T-helper 2 cell treated with Interferon-gamma antibody and Interleukin-4, amounts not matched to agents 5 μg/mL and 100 μg/mL, for 36 hours (primary cell): ENCODE results near the gene ATP2B1.

ENCODE experiments used
- DNase-seq: peaks from one replicate; pipeline ENCODE4 v3.0.0; 2021; ENCODE audit warnings: low spot score
- H3K27ac Mint-ChIP-seq: one replicate; pipeline ENCODE4 v1.8.0; 2021; ENCODE audit warnings: mild to moderate bottlenecking, mixed read lengths
- H3K27me3 Mint-ChIP-seq: one replicate; pipeline ENCODE4 v1.8.0; 2021; ENCODE audit warnings: low read depth, mixed read lengths
- H3K36me3 Mint-ChIP-seq: one replicate; pipeline ENCODE4 v1.8.0; 2021; ENCODE audit warnings: low read depth, mixed read lengths
- H3K4me1 Mint-ChIP-seq: one replicate; pipeline ENCODE4 v1.8.0; 2021; ENCODE audit warnings: low read depth, mixed read lengths
- H3K4me3 Mint-ChIP-seq: one replicate; pipeline ENCODE4 v1.8.0; 2022; ENCODE audit warnings: mild to moderate bottlenecking, moderate library complexity, mixed read lengths
- H3K9me3 Mint-ChIP-seq: one replicate; pipeline ENCODE4 v1.8.0; 2021; ENCODE audit warnings: mixed read lengths

The ATP2B1 gene

DNA sequence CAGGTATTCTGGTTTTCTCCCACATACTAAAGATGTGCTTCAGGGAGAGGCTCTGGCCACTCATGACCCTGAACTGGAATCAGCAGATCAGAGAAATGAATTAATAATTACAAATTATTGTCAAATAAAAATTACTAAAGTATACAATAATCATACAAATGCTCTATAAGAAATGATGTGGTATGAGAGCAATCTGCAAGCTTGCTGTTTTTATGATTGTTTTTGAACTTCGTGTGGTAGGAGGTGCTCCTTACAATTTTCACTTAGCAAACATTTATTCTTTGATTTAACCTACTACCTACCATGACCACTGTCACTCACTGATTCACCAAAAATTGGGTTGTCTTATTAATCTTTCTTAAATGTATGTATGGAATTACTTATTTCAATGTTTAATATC lies 16.2 kb downstream of the ATP2B1 start:
- no peaks in the 10 kb centered on the region for H3K9me3 Mint-ChIP-seq
- no peaks in the 10 kb centered on the region for H3K27me3 Mint-ChIP-seq
- no peaks in the 10 kb centered on the region for H3K36me3 Mint-ChIP-seq
- DNase-seq = no peak
- H3K4me1 Mint-ChIP-seq = peaks cover 2% of the 10 kb centered on the region
- H3K27ac Mint-ChIP-seq = no peak overlapping the region
- H3K4me3 Mint-ChIP-seq = no peak overlapping the region

DNA sequence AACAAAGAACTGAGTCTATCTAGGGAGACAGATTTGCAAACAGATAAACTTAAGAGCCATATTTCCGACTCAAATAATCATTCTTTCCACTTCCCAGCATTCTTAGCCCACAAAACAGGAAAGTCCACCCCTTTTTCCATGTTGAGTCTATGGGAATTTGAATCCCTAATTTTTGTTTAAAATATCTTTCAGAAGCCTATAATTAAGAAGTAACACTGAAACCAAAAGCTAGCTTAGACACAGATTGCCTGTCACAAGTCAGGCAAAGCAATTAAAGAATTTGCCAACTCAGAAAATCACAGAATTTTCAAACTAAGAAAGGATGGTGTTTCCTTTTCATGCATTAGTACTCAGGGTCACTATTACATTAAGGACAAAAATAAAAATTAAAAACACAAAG lies 17.0 kb downstream of the ATP2B1 start:
- no peak for DNase-seq
- no peaks in the 10 kb centered on the region for H3K9me3 Mint-ChIP-seq
- no peak overlapping the region for H3K4me3 Mint-ChIP-seq
- no peaks in the 10 kb centered on the region for H3K36me3 Mint-ChIP-seq
- H3K27ac Mint-ChIP-seq = no peak overlapping the region
- H3K4me1 Mint-ChIP-seq = peaks cover 2% of the 10 kb centered on the region
- H3K27me3 Mint-ChIP-seq = no peaks in the 10 kb centered on the region

DNA sequence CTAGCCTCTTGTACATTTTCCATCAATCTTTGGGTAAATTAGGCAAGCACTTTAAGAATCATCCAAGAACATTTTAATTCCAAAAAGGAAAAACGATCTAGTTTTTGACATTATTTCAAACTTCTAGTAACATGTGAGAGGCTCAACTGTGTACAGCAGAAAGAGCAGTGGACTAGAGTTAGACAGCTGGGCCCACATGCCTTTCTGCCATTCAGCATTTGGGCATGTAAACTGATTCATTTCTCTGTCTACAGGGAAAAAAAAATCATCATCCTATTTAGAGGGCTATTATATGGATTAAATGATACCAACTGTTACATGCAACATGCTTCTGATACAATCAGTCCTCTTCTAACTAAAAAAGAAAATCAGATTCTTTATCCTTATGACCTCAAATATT lies 17.7 kb downstream of the ATP2B1 start:
- no peaks in the 10 kb centered on the region for H3K36me3 Mint-ChIP-seq
- H3K27ac Mint-ChIP-seq = no peak overlapping the region
- H3K9me3 Mint-ChIP-seq = peaks cover 2% of the 10 kb centered on the region
- no peaks in the 10 kb centered on the region for H3K27me3 Mint-ChIP-seq
- H3K4me1 Mint-ChIP-seq = peaks cover 2% of the 10 kb centered on the region
- H3K4me3 Mint-ChIP-seq = no peak overlapping the region
- DNase-seq = no peak

DNA sequence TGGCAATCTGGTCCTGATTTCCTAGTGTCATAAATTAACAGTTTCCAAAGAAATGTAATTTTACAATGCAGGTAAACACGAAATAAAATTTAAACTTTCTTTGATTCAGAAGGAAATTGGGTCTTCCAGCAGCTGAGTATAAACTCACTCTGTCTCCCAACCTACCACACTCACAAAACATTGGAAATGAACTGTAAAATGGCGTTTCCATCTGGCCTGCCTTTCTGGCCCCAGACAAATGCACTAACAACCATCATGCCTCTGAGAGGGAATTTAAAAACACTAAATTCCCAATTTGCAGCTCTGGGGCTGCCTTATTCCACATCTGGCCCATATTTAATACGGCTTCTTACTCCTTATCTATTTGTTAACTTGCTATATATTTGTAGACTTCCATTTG lies 19.3 kb downstream of the ATP2B1 start:
- H3K4me1 Mint-ChIP-seq = peaks cover 3% of the 10 kb centered on the region

DNA sequence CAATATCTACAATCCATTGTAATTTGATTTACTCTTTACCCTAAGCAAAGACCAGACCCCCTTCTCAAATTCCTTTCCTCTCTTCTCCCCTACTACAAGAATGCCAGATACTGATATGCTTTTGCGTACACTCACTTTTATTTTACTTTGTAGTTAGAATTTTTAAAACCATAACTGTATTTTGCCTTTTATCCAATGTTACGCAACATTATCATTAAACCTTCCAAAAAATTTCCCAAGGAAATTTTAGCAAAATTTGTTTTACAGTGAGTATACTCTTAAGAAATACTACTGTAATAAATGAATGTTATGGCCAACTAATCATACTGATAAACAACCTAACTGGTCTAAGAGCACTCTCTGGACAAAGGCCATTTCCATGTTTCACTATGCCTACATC lies 22.3 kb downstream of the ATP2B1 start:
- Mint-ChIP-seq H3K36me3 (no peaks in the 10 kb centered on the region), H3K27me3 (no peaks in the 10 kb centered on the region), H3K9me3 (peaks cover 19% of the 10 kb centered on the region), H3K4me1 (peaks cover 3% of the 10 kb centered on the region), H3K27ac (no peak overlapping the region), H3K4me3 (no peak overlapping the region)
- DNase-seq = no peak

More for the DNA sequence above, 19.3 kb downstream of the ATP2B1 start:
- no peak for DNase-seq
- H3K27ac Mint-ChIP-seq = no peak overlapping the region
- no peak overlapping the region for H3K4me3 Mint-ChIP-seq
- no peaks in the 10 kb centered on the region for H3K27me3 Mint-ChIP-seq
- no peaks in the 10 kb centered on the region for H3K36me3 Mint-ChIP-seq
- H3K9me3 Mint-ChIP-seq = peaks cover 2% of the 10 kb centered on the region

DNA sequence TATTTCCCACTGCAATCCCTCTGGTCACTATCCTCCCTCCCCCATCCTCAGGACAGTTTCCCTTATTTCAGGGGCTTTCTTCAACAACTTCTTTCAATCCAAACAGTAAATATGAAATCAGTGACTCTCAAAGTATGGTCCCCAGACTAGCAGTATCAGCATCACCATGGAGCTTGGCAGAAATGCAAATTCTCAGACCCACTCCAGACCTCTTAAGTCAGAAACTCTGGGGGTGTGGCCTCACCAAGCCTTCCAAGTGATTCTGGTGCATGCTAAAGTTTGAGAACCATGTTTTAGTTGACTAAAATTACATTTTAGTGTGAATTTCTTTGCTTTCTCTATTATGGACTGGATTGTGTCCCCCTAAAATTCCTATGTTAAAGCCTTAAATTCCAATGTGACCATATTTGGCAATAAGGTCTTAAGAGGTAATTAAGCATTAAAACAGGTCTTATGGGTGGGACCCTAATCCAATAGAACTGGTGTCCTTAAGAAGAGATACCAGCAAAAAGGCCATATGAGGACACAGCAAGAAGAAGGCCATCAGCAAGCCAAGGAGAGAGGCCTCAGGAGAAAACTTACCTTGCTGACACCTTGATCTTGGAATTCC lies 23.2 kb downstream of the ATP2B1 start:
- Mint-ChIP-seq H3K36me3 (peaks cover 6% of the 10 kb centered on the region), H3K4me1 (peaks cover 3% of the 10 kb centered on the region), H3K27me3 (no peaks in the 10 kb centered on the region), H3K4me3 (no peak overlapping the region), H3K9me3 (peaks cover 26% of the 10 kb centered on the region), H3K27ac (no peak overlapping the region)
- DNase-seq = no peak

DNA sequence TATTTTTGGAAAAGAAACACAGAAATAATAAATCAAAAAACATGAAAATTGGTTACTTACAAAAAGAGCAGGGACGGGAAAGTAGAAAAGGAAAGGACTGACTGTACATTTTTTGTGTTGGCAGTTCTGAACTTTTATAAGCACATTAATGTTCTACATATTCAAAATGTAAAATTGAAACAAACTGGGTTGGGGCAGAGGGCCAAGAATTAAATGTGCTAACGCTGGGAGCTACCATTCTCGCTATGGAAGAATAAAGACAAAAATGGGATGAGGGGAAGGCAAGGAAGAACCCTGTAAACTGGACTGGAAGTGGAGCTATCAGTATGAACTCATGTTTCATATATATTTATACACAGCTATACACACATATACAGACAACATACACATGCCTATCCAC lies 24.5 kb downstream of the ATP2B1 start:
- Mint-ChIP-seq H3K36me3 (peaks cover 15% of the 10 kb centered on the region), H3K4me1 (peaks cover 3% of the 10 kb centered on the region), H3K27ac (no peak overlapping the region), H3K9me3 (peaks cover 36% of the 10 kb centered on the region), H3K4me3 (no peak overlapping the region), H3K27me3 (no peaks in the 10 kb centered on the region)
- DNase-seq = no peak

DNA sequence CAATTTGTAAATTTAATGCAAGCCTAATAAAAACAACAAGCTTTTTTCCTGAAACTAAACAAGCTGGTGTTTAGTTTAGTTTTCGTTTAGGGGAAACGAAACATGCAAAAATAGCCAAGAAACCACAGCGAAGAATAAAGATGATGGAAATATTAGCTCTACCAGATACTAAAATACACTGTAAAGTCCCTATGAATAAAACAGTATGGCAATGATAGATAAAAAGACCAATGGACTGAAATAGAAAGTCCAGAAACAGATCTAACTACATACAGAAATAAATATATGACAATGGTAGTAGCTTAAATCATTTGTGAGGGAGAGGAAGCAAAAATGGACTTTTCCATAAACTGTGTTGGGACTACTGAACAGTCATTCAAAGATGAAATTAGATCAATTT lies 26.4 kb downstream of the ATP2B1 start:
- Mint-ChIP-seq H3K4me3 (no peak overlapping the region), H3K9me3 (peaks cover 36% of the 10 kb centered on the region), H3K4me1 (peaks cover 3% of the 10 kb centered on the region), H3K27me3 (no peaks in the 10 kb centered on the region), H3K27ac (no peak overlapping the region), H3K36me3 (peaks cover 15% of the 10 kb centered on the region)
- DNase-seq = no peak

DNA sequence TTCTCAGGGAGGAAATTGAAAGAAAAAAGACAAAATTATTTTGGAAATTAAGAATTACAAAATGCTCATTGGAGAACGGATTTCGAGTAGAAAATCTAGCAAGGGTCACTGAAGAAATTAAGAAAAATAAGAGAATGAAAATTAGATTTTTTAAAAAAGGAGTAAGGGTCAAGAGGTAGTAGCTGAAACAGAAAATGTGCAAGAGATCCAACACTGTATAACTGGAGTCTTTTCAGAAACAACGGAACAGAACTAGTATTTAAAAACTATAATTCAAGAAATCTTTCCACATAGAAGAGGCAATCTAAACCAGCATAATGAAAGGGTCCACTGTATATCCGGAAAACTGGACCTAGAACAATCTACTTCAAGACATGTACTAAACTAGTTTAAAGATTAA lies 28.2 kb downstream of the ATP2B1 start:
- H3K4me1 Mint-ChIP-seq = peaks cover 3% of the 10 kb centered on the region
- no peak overlapping the region for H3K4me3 Mint-ChIP-seq
- H3K9me3 Mint-ChIP-seq = peaks cover 34% of the 10 kb centered on the region
- H3K36me3 Mint-ChIP-seq = peaks cover 15% of the 10 kb centered on the region
- no peak for DNase-seq
- H3K27me3 Mint-ChIP-seq = no peaks in the 10 kb centered on the region
- H3K27ac Mint-ChIP-seq = no peak overlapping the region

DNA sequence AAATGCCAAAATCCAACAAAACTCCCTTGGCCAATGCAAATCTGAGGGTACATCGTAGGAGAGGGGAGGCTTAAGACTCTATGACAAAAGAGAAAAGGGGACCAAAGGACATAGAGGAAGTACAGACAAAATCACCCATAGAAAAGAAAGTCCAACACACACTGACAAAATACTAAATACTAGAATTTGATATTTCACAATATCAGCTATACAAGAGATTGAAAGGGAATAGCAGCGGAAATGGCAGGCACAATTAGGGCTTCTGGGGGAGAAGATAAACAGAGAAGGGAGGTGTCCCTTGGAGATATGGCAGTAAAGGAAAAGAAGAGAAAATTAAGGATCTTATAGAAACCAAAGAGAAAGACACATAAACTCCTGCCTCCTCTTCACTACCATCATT lies 29.0 kb downstream of the ATP2B1 start:
- no peaks in the 10 kb centered on the region for H3K4me1 Mint-ChIP-seq
- H3K27me3 Mint-ChIP-seq = no peaks in the 10 kb centered on the region
- H3K27ac Mint-ChIP-seq = no peak overlapping the region
- no peak overlapping the region for H3K4me3 Mint-ChIP-seq
- peaks cover 15% of the 10 kb centered on the region for H3K36me3 Mint-ChIP-seq
- H3K9me3 Mint-ChIP-seq = peaks cover 34% of the 10 kb centered on the region
- no peak for DNase-seq

DNA sequence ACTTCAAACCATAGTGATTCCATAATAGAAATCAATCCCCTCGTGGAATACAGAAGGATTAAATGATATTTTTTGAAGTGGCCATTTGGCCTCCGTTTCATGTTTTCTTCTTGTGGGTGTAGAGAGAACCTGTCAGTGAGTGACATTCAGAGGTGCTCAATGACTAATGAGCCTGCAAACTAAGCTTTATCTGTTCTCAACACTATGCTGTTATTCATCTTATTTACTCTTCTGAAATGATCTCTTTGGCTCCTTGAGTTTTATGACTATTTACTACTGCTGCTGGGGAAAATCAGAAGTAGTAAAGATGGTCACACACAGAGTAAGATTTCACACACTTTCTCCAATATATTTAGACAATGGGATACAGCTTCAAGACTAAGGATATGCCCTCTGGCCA lies 30.4 kb downstream of the ATP2B1 start:
- H3K4me1 Mint-ChIP-seq = peaks cover 3% of the 10 kb centered on the region
- no peaks in the 10 kb centered on the region for H3K27me3 Mint-ChIP-seq
- no peak for DNase-seq
- no peak overlapping the region for H3K4me3 Mint-ChIP-seq
- H3K9me3 Mint-ChIP-seq = peaks cover 34% of the 10 kb centered on the region
- H3K36me3 Mint-ChIP-seq = peaks cover 15% of the 10 kb centered on the region
- H3K27ac Mint-ChIP-seq = no peak overlapping the region

DNA sequence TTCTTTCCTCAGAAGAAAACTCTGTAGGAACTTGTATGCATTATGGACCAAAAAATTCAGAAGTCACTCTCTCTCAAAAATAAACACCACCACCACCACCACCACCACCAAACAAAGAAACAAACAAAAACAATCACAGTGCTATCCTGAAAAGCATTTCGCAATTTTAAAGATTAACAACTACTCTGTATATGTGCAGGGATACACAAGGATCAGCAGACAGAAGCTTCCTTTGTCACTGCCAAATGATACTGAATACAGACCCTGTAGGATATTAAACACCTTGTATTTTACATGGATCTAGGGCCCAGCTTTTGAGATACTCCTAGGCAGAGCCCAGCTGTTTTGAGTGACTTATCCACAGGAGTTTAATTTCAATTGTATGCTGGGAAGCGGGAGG lies 31.7 kb downstream of the ATP2B1 start:
- no peak overlapping the region for H3K4me3 Mint-ChIP-seq

DNA sequence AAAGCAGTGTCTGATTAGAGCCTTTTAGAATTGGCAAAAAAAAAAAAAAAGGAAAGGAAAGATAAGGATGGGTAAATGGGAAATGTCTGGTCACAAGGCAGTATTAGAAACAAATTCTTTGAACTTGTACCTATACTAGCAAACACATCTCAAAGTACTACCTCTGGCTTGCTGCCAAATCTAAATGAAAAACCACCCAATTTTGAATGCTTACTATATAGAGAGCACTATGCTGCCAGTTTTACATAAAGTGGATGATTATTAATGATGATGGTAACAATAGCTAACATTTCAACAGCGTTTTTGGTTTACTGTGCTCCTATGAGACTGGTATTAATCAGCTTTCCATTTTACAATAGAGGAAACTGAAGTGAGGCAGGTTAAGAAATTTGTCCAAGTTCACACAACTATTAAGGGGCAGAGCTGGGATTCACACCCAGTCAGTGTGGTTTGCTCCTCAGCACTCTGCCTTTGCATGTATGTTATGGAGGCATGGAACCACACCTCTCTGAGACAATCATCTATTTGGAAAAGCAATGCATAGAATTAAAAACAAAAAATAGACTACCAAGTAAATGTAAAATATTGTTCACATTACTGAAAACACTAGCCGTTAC lies 34.2 kb downstream of the ATP2B1 start:
- Mint-ChIP-seq H3K36me3 (peaks cover under 1% of the 10 kb centered on the region), H3K27me3 (no peaks in the 10 kb centered on the region), H3K27ac (no peak overlapping the region), H3K9me3 (peaks cover under 1% of the 10 kb centered on the region), H3K4me3 (no peak overlapping the region), H3K4me1 (peaks cover 20% of the 10 kb centered on the region)
- DNase-seq = no peak

More for the DNA sequence above, 31.7 kb downstream of the ATP2B1 start:
- no peak for DNase-seq
- Mint-ChIP-seq H3K27me3 (no peaks in the 10 kb centered on the region), H3K9me3 (peaks cover 22% of the 10 kb centered on the region), H3K36me3 (peaks cover 15% of the 10 kb centered on the region), H3K27ac (no peak overlapping the region), H3K4me1 (peaks cover 11% of the 10 kb centered on the region)

DNA sequence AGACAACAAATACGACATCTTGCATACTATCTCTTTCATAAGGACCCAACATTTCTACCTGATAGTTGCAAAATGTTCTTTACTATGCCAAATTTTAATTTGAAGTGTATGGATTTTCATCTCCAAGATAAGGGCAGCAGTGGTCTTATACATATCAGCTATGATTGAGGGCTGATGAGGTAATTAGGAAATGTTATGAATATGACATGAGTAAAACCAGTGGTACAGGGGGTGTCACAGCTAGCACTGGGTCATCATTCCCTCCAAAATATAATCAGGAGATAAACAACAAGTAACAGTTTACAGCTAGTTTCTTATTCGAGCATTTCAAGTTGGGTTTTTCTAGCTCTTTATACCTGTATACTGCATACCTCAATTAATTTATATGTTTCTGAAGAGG lies 35.0 kb downstream of the ATP2B1 start:
- Mint-ChIP-seq H3K4me1 (peaks cover 20% of the 10 kb centered on the region), H3K36me3 (no peaks in the 10 kb centered on the region), H3K4me3 (no peak overlapping the region), H3K27ac (no peak overlapping the region), H3K9me3 (no peaks in the 10 kb centered on the region), H3K27me3 (no peaks in the 10 kb centered on the region)
- no peak for DNase-seq

DNA sequence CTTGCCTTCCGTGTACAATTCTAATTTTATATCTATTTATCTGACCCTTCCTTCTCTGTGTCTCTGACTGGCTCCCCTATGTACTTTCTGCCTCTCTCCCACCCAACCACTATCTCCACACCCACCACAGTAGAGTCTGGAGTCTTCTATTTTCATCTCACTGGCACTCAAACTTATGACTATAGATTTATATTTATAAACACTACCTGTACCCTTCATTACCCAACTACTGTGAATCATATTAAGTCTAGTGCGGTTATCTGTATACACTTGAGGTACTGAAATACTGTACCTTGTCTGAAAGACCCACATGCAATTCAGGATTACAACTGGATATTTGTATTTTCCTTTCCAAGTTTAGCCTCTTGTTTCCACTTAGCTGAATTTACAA lies 36.1 kb downstream of the ATP2B1 start:
- no peaks in the 10 kb centered on the region for H3K36me3 Mint-ChIP-seq
- H3K27ac Mint-ChIP-seq = no peak overlapping the region
- no peak overlapping the region for H3K4me3 Mint-ChIP-seq
- DNase-seq = no peak
- no peaks in the 10 kb centered on the region for H3K27me3 Mint-ChIP-seq
- H3K4me1 Mint-ChIP-seq = peaks cover 20% of the 10 kb centered on the region
- no peaks in the 10 kb centered on the region for H3K9me3 Mint-ChIP-seq
